Activated naive CD8-positive, alpha-beta T cell (primary cell): Measurements from ENCODE around the gene COPZ2.
"Not testable (repeated sequence)": the region's sequence is repeated elsewhere in the genome, so short reads cannot be mapped to it uniquely, and the experiment has no call there.

ENCODE experiments used
- H3K27ac Mint-ChIP-seq: one replicate; pipeline ENCODE4 v1.8.0; 2021; ENCODE audit warnings: mixed read lengths
- H3K27me3 Mint-ChIP-seq: one replicate; pipeline ENCODE4 v1.8.0; 2021; ENCODE audit warnings: mixed read lengths
- H3K36me3 Mint-ChIP-seq: one replicate; pipeline ENCODE4 v1.8.0; 2021; ENCODE audit warnings: mixed read lengths
- H3K4me1 Mint-ChIP-seq: one replicate; pipeline ENCODE4 v1.8.0; 2021; ENCODE audit warnings: low read depth, mixed read lengths
- H3K4me3 Mint-ChIP-seq: one replicate; pipeline ENCODE4 v1.8.0; 2021; ENCODE audit warnings: mild to moderate bottlenecking, mixed read lengths
- H3K9me3 Mint-ChIP-seq: one replicate; pipeline ENCODE4 v1.8.0; 2021; ENCODE audit warnings: low read depth, mixed read lengths

The COPZ2 gene

GRCh38 chr17:47995241-47995935 is 42.2 kb downstream of the COPZ2 start:
- no peaks in the 10 kb centered on the region for H3K9me3 Mint-ChIP-seq
- no peaks in the 10 kb centered on the region for H3K27me3 Mint-ChIP-seq
- H3K27ac Mint-ChIP-seq, result no peak overlapping the region
- H3K36me3 Mint-ChIP-seq, result no peaks in the 10 kb centered on the region
- H3K4me1 Mint-ChIP-seq, result no peaks in the 10 kb centered on the region
- H3K4me3 Mint-ChIP-seq, result no peak overlapping the region

- H3K4me3 Mint-ChIP-seq, result no peak overlapping the region
- H3K4me1 Mint-ChIP-seq, result no peaks in the 10 kb centered on the region
- H3K9me3 Mint-ChIP-seq, result no peaks in the 10 kb centered on the region
- no peaks in the 10 kb centered on the region for H3K36me3 Mint-ChIP-seq
- H3K27me3 Mint-ChIP-seq, result no peaks in the 10 kb centered on the region
- no peak overlapping the region for H3K27ac Mint-ChIP-seq
These were observed 42.9 kb downstream of the COPZ2 start for GRCh38 chr17:47994724-47995123.

- Mint-ChIP-seq H3K27ac (no peak overlapping the region), H3K4me3 (no peak overlapping the region), H3K4me1 (no peaks in the 10 kb centered on the region), H3K36me3 (no peaks in the 10 kb centered on the region), H3K9me3 (no peaks in the 10 kb centered on the region), H3K27me3 (no peaks in the 10 kb centered on the region)
These were observed 43.6 kb downstream of the COPZ2 start for GRCh38 chr17:47993964-47994363.

GRCh38 chr17:47993031-47993564 is 44.5 kb downstream of the COPZ2 start:
- no peak overlapping the region for H3K4me3 Mint-ChIP-seq
- no peaks in the 10 kb centered on the region for H3K27me3 Mint-ChIP-seq
- no peaks in the 10 kb centered on the region for H3K4me1 Mint-ChIP-seq
- no peak overlapping the region for H3K27ac Mint-ChIP-seq
- H3K9me3 Mint-ChIP-seq, result no peaks in the 10 kb centered on the region
- H3K36me3 Mint-ChIP-seq, result no peaks in the 10 kb centered on the region

GRCh38 chr17:47992216-47992615 is 45.4 kb downstream of the COPZ2 start:
- H3K27me3 Mint-ChIP-seq, result no peaks in the 10 kb centered on the region
- no peaks in the 10 kb centered on the region for H3K36me3 Mint-ChIP-seq
- no peak overlapping the region for H3K27ac Mint-ChIP-seq
- no peak overlapping the region for H3K4me3 Mint-ChIP-seq
- no peaks in the 10 kb centered on the region for H3K4me1 Mint-ChIP-seq
- no peaks in the 10 kb centered on the region for H3K9me3 Mint-ChIP-seq

- no peaks in the 10 kb centered on the region for H3K27me3 Mint-ChIP-seq
- H3K36me3 Mint-ChIP-seq, result no peaks in the 10 kb centered on the region
- H3K4me1 Mint-ChIP-seq, result no peaks in the 10 kb centered on the region
- no peak overlapping the region for H3K27ac Mint-ChIP-seq
- no peak overlapping the region for H3K4me3 Mint-ChIP-seq
- H3K9me3 Mint-ChIP-seq, result no peaks in the 10 kb centered on the region
These were observed 46.5 kb downstream of the COPZ2 start for GRCh38 chr17:47990962-47991731.

- H3K4me3 Mint-ChIP-seq, result no peak overlapping the region
- H3K27ac Mint-ChIP-seq, result no peak overlapping the region
These were observed 47.9 kb downstream of the COPZ2 start for GRCh38 chr17:47989700-47990099.

GRCh38 chr17:47989159-47989558 is 48.4 kb downstream of the COPZ2 start:
- H3K27ac Mint-ChIP-seq, result no peak overlapping the region
- H3K9me3 Mint-ChIP-seq, result no peaks in the 10 kb centered on the region
- no peaks in the 10 kb centered on the region for H3K4me1 Mint-ChIP-seq
- no peaks in the 10 kb centered on the region for H3K27me3 Mint-ChIP-seq
- H3K4me3 Mint-ChIP-seq, result no peak overlapping the region
- no peaks in the 10 kb centered on the region for H3K36me3 Mint-ChIP-seq

More at GRCh38 chr17:47989700-47990099, 47.9 kb downstream of the COPZ2 start:
- H3K27me3 Mint-ChIP-seq, result no peaks in the 10 kb centered on the region
- H3K36me3 Mint-ChIP-seq, result no peaks in the 10 kb centered on the region
- no peaks in the 10 kb centered on the region for H3K4me1 Mint-ChIP-seq
- H3K9me3 Mint-ChIP-seq, result no peaks in the 10 kb centered on the region

GRCh38 chr17:47988445-47988844 is 49.2 kb downstream of the COPZ2 start:
- H3K4me3 Mint-ChIP-seq, H3K27me3 Mint-ChIP-seq, H3K4me1 Mint-ChIP-seq, H3K27ac Mint-ChIP-seq, H3K36me3 Mint-ChIP-seq, H3K9me3 Mint-ChIP-seq: not testable (repeated sequence)

- no peak overlapping the region for H3K27ac Mint-ChIP-seq
- H3K4me3 Mint-ChIP-seq, result no peak overlapping the region
- H3K36me3 Mint-ChIP-seq, result peaks cover 3% of the 10 kb centered on the region
- H3K4me1 Mint-ChIP-seq, result no peaks in the 10 kb centered on the region
- H3K27me3 Mint-ChIP-seq, result no peaks in the 10 kb centered on the region
- H3K9me3 Mint-ChIP-seq, result no peaks in the 10 kb centered on the region
These were observed 50.3 kb downstream of the COPZ2 start for GRCh38 chr17:47987240-47987835.

- no peaks in the 10 kb centered on the region for H3K27me3 Mint-ChIP-seq
- no peaks in the 10 kb centered on the region for H3K9me3 Mint-ChIP-seq
- peaks cover 3% of the 10 kb centered on the region for H3K36me3 Mint-ChIP-seq
- no peaks in the 10 kb centered on the region for H3K4me1 Mint-ChIP-seq
- no peak overlapping the region for H3K27ac Mint-ChIP-seq
- no peak overlapping the region for H3K4me3 Mint-ChIP-seq
These were observed 51.1 kb downstream of the COPZ2 start for GRCh38 chr17:47986520-47986919.

GRCh38 chr17:47983492-47984223 is 53.9 kb downstream of the COPZ2 start:
- Mint-ChIP-seq H3K4me3 (no peak overlapping the region), H3K36me3 (peaks cover 3% of the 10 kb centered on the region), H3K27me3 (no peaks in the 10 kb centered on the region), H3K27ac (no peak overlapping the region), H3K4me1 (no peaks in the 10 kb centered on the region), H3K9me3 (no peaks in the 10 kb centered on the region)

GRCh38 chr17:47982645-47983390 is 54.8 kb downstream of the COPZ2 start:
- Mint-ChIP-seq H3K4me1 (no peaks in the 10 kb centered on the region), H3K27ac (no peak overlapping the region), H3K36me3 (peaks cover 3% of the 10 kb centered on the region), H3K9me3 (no peaks in the 10 kb centered on the region), H3K27me3 (no peaks in the 10 kb centered on the region), H3K4me3 (no peak overlapping the region)

GRCh38 chr17:47982091-47982617 is 55.4 kb downstream of the COPZ2 start:
- Mint-ChIP-seq H3K4me3 (no peak overlapping the region), H3K4me1 (no peaks in the 10 kb centered on the region), H3K36me3 (peaks cover 3% of the 10 kb centered on the region), H3K27me3 (no peaks in the 10 kb centered on the region), H3K9me3 (no peaks in the 10 kb centered on the region), H3K27ac (no peak overlapping the region)
